K562 (cell line): ENCODE measurements around the gene PPAN. TPM values are rescaled to one million over a fixed set of nuclear protein-coding genes. Genes with fewer than 3 reads are reported as not detected.

Experiments used
- ETV5 ChIP-seq: sonication (generic); formaldehyde crosslinking; IDR thresholded peaks from 2 replicates; pipeline ENCODE4 v1.4.0; 2020; ENCODE audit warnings: low read depth, mild to moderate bottlenecking, missing genetic modification reagents
- FOXA3 ChIP-seq, 2 experiments: fragments of 450-650 bp in 1 of 2; sonication (generic) in 1 of 2; formaldehyde crosslinking; IDR thresholded peaks in 1 of 2; conservative IDR thresholded peaks in 1 of 2; 2 replicates each; pipeline versions ENCODE4 v1.4.0 to v1.8.0; 2020 to 2022; ENCODE audit warnings: mild to moderate bottlenecking in 2 of 2, missing genetic modification reagents in 1 of 2
- POLR2B ChIP-seq: fragments of 450-650 bp; IDR thresholded peaks from 2 replicates; pipeline ENCODE4 v1.6.1; 2018; ENCODE audit warnings: low read depth; ENCODE audit not compliant: partially characterized antibody
- RFX7 ChIP-seq: fragments of 250-450 bp; sonication (Bioruptor Pico); IDR thresholded peaks from 2 replicates; pipeline ENCODE4 v1.5.1; 2021; ENCODE audit warnings: mild to moderate bottlenecking
- SIN3A ChIP-seq, 2 experiments: fragments of 150-350 bp in 1 of 2; IDR thresholded peaks; 2 replicates each; pipeline ENCODE4 v1.6.1; 2011 to 2016; ENCODE audit warnings: borderline replicate concordance in 2 of 2, low read depth in 2 of 2, low read length in 2 of 2, mild to moderate bottlenecking in 2 of 2, moderate library complexity in 2 of 2; ENCODE audit not compliant: control insufficient read depth in 1 of 2
- ZBTB8A ChIP-seq: fragments of 450-650 bp; IDR thresholded peaks from 2 replicates; pipeline ENCODE4 v1.6.1; 2018; ENCODE audit warnings: mild to moderate bottlenecking, moderate library complexity; ENCODE audit not compliant: partially characterized antibody
- ZNF143 ChIP-seq: sonication (generic); formaldehyde crosslinking; IDR thresholded peaks from 2 replicates; pipeline ENCODE4 v1.9.0; 2022; ENCODE audit warnings: mild to moderate bottlenecking, missing genetic modification reagents
- ZNF23 ChIP-seq: fragments of 250-450 bp; sonication (Bioruptor Pico); IDR thresholded peaks from 2 replicates; pipeline ENCODE4 v1.4.0; 2020; ENCODE audit warnings: mild to moderate bottlenecking
- ZNF444 ChIP-seq: fragments of 250-450 bp; sonication (Bioruptor Pico); IDR thresholded peaks from 2 replicates; pipeline ENCODE4 v1.4.0; 2020; ENCODE audit warnings: mild to moderate bottlenecking, moderate library complexity
- ZNF830 ChIP-seq: fragments of 250-450 bp; sonication (Bioruptor Pico); IDR thresholded peaks from 2 replicates; pipeline ENCODE4 v1.5.0; 2021; ENCODE audit warnings: mild to moderate bottlenecking
- polyA plus RNA-seq, 8 experiments: library from polyadenylated mRNA; depleted of rRNA in 4 of 8; stranded (reverse) in 5 of 8; unstranded in 3 of 8; fragments of >200 nt; fragmentation: Nextera tagmentation in 2 of 8; fragmentation: Illumina TruSeq in 1 of 8; extraction: Ambion mirVana in 2 of 8; extraction: Trizol in 1 of 8; gene quantifications; 2 replicates each; pipeline versions ENCODE4 v1.2.1 to v1.2.3, GENCODE V29; 2011 to 2014; ENCODE audit warnings: inconsistent platforms in 1 of 8, missing spikeins in 1 of 8
- total RNA-seq, 7 experiments: library from RNA; depleted of rRNA in 6 of 7; stranded (reverse); fragments of >200 nt in 6 of 7; fragmentation: Illumina TruSeq in 2 of 7; extraction: Trizol in 2 of 7; gene quantifications; 2 replicates each; pipeline versions ENCODE4 v1.2.1 to v1.2.3, GENCODE V29; 2011 to 2021; ENCODE audit warnings: low replicate concordance in 1 of 7
- TF ChIP-seq, protein P1 (sequence below), 2 experiments: fragments of 450-650 bp; IDR thresholded peaks; 2 replicates each; pipeline ENCODE4 v1.6.1; 2016; ENCODE audit warnings: mild to moderate bottlenecking in 2 of 2, borderline replicate concordance in 1 of 2, low read depth in 1 of 2, moderate library complexity in 1 of 2
- TF ChIP-seq, protein P2 (sequence below): sonication (generic); formaldehyde crosslinking; IDR thresholded peaks from 2 replicates; pipeline ENCODE4 v1.8.1; 2023; ENCODE audit warnings: mild to moderate bottlenecking, missing genetic modification reagents
- TF ChIP-seq, protein P3 (sequence below), 2 experiments: fragments of 200-800 bp in 1 of 2; sonication (Bioruptor generic) in 1 of 2; sonication (generic) in 1 of 2; formaldehyde crosslinking in 1 of 2; IDR thresholded peaks in 1 of 2; conservative IDR thresholded peaks in 1 of 2; 2 replicates each; pipeline versions ENCODE4 v1.5.0 to v1.6.1; 2016 to 2020; ENCODE audit warnings: missing compliant biosample characterization in 1 of 2, missing genetic modification characterization in 1 of 2, missing genetic modification reagents in 1 of 2

Gene PPAN
- total and polyA plus RNA-seq, 9 of the 15 experiments (the other 6 are each of a cell fraction or from before 2014, with no cell fraction given): 2.2 to 129 (median 59.1) TPM

DNA sequence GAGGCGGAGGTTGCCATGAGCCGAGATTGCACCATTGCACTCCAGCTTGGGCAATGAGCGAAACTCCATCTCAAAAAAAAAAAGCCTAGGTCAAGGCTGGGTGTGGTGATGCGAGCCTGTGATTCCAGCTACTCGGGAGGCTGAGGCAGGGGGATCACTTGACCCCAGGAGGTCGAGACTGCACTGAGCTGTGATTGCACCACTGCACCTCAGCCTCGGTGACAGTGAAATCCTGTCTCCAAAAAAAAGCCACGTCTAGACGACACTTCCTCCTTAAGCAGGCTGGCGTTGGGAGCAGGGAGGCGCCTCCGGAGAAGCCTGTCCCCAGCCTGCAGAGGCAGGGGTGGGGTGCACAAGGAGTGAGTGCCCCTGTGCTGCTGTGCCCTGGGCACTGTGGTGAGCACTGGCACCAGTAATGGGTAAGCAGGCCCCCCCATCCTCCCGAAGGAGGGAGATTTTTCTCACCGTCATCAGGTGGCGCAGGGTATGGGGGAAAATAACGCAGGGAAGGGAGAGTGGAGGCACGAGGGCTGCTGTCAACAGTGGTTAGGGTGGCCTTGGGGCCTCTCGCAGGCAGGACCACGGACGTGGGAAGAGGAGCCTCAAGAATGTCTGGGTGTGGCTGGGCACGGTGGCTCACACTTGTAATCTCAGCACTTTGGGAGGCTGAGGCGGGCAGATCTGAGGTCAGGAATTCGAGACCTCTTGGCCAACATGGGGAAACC lies 6.0 kb downstream of the PPAN start (continued):
- TF ChIP-seq, protein P1, sequence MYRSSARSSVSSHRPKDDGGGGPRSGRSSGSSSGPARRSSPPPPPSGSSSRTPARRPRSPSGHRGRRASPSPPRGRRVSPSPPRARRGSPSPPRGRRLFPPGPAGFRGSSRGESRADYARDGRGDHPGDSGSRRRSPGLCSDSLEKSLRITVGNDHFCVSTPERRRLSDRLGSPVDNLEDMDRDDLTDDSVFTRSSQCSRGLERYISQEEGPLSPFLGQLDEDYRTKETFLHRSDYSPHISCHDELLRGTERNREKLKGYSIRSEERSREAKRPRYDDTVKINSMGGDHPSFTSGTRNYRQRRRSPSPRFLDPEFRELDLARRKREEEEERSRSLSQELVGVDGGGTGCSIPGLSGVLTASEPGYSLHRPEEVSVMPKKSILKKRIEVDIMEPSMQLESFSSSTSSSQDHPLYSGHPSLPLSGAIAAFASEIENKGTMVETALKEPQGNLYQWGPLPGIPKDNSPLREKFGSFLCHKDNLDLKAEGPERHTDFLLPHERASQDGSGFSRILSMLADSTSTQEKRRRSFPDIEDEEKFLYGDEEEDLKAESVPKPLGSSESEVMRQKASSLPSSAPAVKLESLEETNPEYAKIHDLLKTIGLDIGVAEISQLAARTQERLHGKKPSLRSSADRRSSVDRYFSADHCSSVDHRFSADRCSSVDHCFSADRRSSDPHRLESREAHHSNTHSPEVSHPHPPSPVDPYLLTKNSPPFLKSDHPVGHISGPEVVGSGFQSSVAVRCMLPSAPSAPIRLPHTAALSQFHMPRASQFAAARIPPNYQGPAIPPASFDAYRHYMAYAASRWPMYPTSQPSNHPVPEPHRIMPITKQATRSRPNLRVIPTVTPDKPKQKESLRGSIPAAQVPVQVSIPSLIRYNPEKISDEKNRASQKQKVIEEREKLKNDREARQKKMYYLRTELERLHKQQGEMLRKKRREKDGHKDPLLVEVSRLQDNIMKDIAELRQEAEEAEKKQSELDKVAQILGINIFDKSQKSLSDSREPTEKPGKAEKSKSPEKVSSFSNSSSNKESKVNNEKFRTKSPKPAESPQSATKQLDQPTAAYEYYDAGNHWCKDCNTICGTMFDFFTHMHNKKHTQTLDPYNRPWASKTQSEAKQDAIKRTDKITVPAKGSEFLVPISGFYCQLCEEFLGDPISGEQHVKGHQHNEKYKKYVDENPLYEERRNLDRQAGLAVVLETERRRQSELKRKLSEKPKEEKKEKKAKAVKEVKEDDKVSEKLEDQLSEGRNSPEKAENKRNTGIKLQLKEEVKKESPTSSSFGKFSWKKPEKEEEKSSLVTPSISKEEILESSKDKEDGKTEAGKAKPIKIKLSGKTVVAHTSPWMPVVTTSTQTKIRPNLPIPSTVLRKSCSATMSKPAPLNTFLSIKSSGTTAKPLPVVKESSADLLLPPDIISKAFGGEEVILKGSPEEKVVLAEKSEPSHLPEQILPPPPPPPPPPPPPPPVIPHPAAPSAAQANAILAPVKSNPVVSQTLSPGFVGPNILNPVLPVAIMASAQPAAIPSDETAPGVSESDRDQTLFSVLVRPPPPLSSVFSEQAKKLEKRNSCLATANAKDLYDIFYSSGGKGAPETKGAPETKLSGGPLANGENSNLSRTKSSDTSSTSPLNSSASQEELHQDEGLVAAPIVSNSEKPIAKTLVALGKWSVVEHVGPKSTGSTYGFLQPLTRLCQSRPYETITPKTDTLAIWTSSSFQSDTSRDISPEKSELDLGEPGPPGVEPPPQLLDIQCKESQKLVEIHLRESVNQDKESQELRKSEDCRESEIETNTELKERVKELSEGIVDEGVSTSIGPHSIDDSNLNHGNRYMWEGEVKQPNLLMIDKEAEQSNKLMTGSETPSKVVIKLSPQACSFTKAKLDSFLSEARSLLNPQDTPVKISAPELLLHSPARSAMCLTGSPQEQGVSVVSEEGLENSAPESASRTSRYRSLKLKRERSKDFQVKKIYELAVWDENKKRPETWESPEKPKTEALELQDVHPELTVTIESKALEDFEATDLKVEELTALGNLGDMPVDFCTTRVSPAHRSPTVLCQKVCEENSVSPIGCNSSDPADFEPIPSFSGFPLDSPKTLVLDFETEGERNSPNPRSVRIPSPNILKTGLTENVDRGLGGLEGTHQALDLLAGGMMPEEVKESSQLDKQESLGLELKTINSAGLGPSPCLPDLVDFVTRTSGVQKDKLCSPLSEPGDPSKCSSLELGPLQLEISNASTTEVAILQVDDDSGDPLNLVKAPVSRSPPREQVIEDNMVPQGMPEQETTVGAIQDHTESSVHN (IDR thresholded peaks at IDR 0.05; ENCODE audit: borderline replicate concordance in 1 of 2, low read depth in 1 of 2): no peak
- TF ChIP-seq, protein P2, sequence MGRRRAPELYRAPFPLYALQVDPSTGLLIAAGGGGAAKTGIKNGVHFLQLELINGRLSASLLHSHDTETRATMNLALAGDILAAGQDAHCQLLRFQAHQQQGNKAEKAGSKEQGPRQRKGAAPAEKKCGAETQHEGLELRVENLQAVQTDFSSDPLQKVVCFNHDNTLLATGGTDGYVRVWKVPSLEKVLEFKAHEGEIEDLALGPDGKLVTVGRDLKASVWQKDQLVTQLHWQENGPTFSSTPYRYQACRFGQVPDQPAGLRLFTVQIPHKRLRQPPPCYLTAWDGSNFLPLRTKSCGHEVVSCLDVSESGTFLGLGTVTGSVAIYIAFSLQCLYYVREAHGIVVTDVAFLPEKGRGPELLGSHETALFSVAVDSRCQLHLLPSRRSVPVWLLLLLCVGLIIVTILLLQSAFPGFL (CRISPR knock-in tag): no peak
- TF ChIP-seq ZNF444 (CRISPR knock-in tag): no peak
- TF ChIP-seq FOXA3 (CRISPR knock-in tag; conservative IDR thresholded peaks at IDR 0.05 in 1 of 2, IDR thresholded peaks at IDR 0.05 in 1 of 2): no peak
- TF ChIP-seq SIN3A (IDR thresholded peaks at IDR 0.05; ENCODE audit: borderline replicate concordance in 2 of 2, control insufficient read depth in 1 of 2, low read depth in 2 of 2, low read length in 2 of 2): no peak; a peak in 1 of 4 replicates
- no peak for TF ChIP-seq ZNF143 (CRISPR knock-in tag)
- TF ChIP-seq, protein P3, sequence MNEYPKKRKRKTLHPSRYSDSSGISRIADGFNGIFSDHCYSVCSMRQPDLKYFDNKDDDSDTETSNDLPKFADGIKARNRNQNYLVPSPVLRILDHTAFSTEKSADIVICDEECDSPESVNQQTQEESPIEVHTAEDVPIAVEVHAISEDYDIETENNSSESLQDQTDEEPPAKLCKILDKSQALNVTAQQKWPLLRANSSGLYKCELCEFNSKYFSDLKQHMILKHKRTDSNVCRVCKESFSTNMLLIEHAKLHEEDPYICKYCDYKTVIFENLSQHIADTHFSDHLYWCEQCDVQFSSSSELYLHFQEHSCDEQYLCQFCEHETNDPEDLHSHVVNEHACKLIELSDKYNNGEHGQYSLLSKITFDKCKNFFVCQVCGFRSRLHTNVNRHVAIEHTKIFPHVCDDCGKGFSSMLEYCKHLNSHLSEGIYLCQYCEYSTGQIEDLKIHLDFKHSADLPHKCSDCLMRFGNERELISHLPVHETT (CRISPR knock-in tag; conservative IDR thresholded peaks at IDR 0.05 in 1 of 2, IDR thresholded peaks at IDR 0.05 in 1 of 2): no peak
- no peak for TF ChIP-seq ZNF23
- peak; percentile 63; the same call in 1 of the 2 replicates for TF ChIP-seq RFX7 (CRISPR knock-in tag)
- TF ChIP-seq ZNF830 (CRISPR knock-in tag): no peak
- TF ChIP-seq ETV5 (CRISPR knock-in tag): no peak
- TF ChIP-seq POLR2B: peak; percentile 44
- no peak for TF ChIP-seq ZBTB8A
